Measurements from ENCODE around the gene ZNF169.
"Not testable (repeated sequence)": the region's sequence is repeated elsewhere in the genome, so short reads cannot be mapped to it uniquely, and the experiment has no call there.

ZNF169 gene

GRCh38 chr9:94315034-94315984 lies 56.2 kb downstream of the ZNF169 start:
- not testable (repeated sequence) for H3K36me3 Mint-ChIP-seq; H3K4me3 Mint-ChIP-seq; H3K9me3 Mint-ChIP-seq (ENCODE audit: low read depth)

GRCh38 chr9:94316236-94316635 lies 57.1 kb downstream of the ZNF169 start:
- H3K27ac Mint-ChIP-seq; H3K27me3 Mint-ChIP-seq; H3K9me3 Mint-ChIP-seq (ENCODE audit: low read depth); H3K4me1 Mint-ChIP-seq (ENCODE audit: low read depth); H3K36me3 Mint-ChIP-seq; H3K4me3 Mint-ChIP-seq: not testable (repeated sequence)

More at GRCh38 chr9:94315034-94315984, 56.2 kb downstream of the ZNF169 start:
- H3K4me1 Mint-ChIP-seq (ENCODE audit: low read depth); H3K27ac Mint-ChIP-seq; H3K27me3 Mint-ChIP-seq: not testable (repeated sequence)

GRCh38 chr9:94317949-94318657 lies 59.0 kb downstream of the ZNF169 start:
- not testable (repeated sequence) for H3K27ac Mint-ChIP-seq; H3K9me3 Mint-ChIP-seq (ENCODE audit: low read depth); H3K4me1 Mint-ChIP-seq (ENCODE audit: low read depth); H3K4me3 Mint-ChIP-seq; H3K36me3 Mint-ChIP-seq; H3K27me3 Mint-ChIP-seq

- not testable (repeated sequence) for H3K4me3 Mint-ChIP-seq; H3K9me3 Mint-ChIP-seq (ENCODE audit: low read depth); H3K4me1 Mint-ChIP-seq (ENCODE audit: low read depth); H3K27ac Mint-ChIP-seq; H3K36me3 Mint-ChIP-seq; H3K27me3 Mint-ChIP-seq
Observed at GRCh38 chr9:94322342-94322940, 63.3 kb downstream of the ZNF169 start.

GRCh38 chr9:94323153-94323798 lies 64.2 kb downstream of the ZNF169 start:
- not testable (repeated sequence) for H3K4me1 Mint-ChIP-seq (ENCODE audit: low read depth); H3K9me3 Mint-ChIP-seq (ENCODE audit: low read depth); H3K4me3 Mint-ChIP-seq; H3K27me3 Mint-ChIP-seq; H3K27ac Mint-ChIP-seq; H3K36me3 Mint-ChIP-seq

GRCh38 chr9:94325583-94325982 lies 66.5 kb downstream of the ZNF169 start:
- not testable (repeated sequence) for H3K4me1 Mint-ChIP-seq (ENCODE audit: low read depth); H3K27ac Mint-ChIP-seq; H3K4me3 Mint-ChIP-seq; H3K9me3 Mint-ChIP-seq (ENCODE audit: low read depth); H3K36me3 Mint-ChIP-seq; H3K27me3 Mint-ChIP-seq

- not testable (repeated sequence) for H3K27ac Mint-ChIP-seq; H3K27me3 Mint-ChIP-seq; H3K9me3 Mint-ChIP-seq (ENCODE audit: low read depth); H3K36me3 Mint-ChIP-seq; H3K4me3 Mint-ChIP-seq; H3K4me1 Mint-ChIP-seq (ENCODE audit: low read depth)
Observed at GRCh38 chr9:94328544-94328943, 69.4 kb downstream of the ZNF169 start, which contains the start of gene NUTM2F. NUTM2F (minus strand) TSS chr9:94328644; CDS start chr9:94328623, 21 bp downstream.

- not testable (repeated sequence) for H3K36me3 Mint-ChIP-seq; H3K27me3 Mint-ChIP-seq; H3K4me3 Mint-ChIP-seq; H3K4me1 Mint-ChIP-seq (ENCODE audit: low read depth); H3K27ac Mint-ChIP-seq; H3K9me3 Mint-ChIP-seq (ENCODE audit: low read depth)
Observed at GRCh38 chr9:94336445-94336844, 77.3 kb downstream of the ZNF169 start.

GRCh38 chr9:94338723-94339122 lies 79.6 kb downstream of the ZNF169 start:
- not testable (repeated sequence) for H3K27me3 Mint-ChIP-seq; H3K4me1 Mint-ChIP-seq (ENCODE audit: low read depth); H3K27ac Mint-ChIP-seq; H3K36me3 Mint-ChIP-seq; H3K4me3 Mint-ChIP-seq; H3K9me3 Mint-ChIP-seq (ENCODE audit: low read depth)

GRCh38 chr9:94339657-94340056 lies 80.6 kb downstream of the ZNF169 start:
- H3K27me3 Mint-ChIP-seq; H3K9me3 Mint-ChIP-seq (ENCODE audit: low read depth); H3K36me3 Mint-ChIP-seq; H3K27ac Mint-ChIP-seq; H3K4me3 Mint-ChIP-seq; H3K4me1 Mint-ChIP-seq (ENCODE audit: low read depth): not testable (repeated sequence)

GRCh38 chr9:94340750-94341149 lies 81.7 kb downstream of the ZNF169 start:
- not testable (repeated sequence) for H3K4me1 Mint-ChIP-seq (ENCODE audit: low read depth); H3K9me3 Mint-ChIP-seq (ENCODE audit: low read depth); H3K27ac Mint-ChIP-seq; H3K27me3 Mint-ChIP-seq; H3K36me3 Mint-ChIP-seq; H3K4me3 Mint-ChIP-seq

GRCh38 chr9:94341703-94342102 lies 82.6 kb downstream of the ZNF169 start:
- H3K27ac Mint-ChIP-seq; H3K36me3 Mint-ChIP-seq; H3K4me3 Mint-ChIP-seq; H3K27me3 Mint-ChIP-seq; H3K4me1 Mint-ChIP-seq (ENCODE audit: low read depth); H3K9me3 Mint-ChIP-seq (ENCODE audit: low read depth): not testable (repeated sequence)

GRCh38 chr9:94347451-94347850 lies 88.4 kb downstream of the ZNF169 start:
- H3K27ac Mint-ChIP-seq; H3K9me3 Mint-ChIP-seq (ENCODE audit: low read depth); H3K4me3 Mint-ChIP-seq; H3K4me1 Mint-ChIP-seq (ENCODE audit: low read depth); H3K27me3 Mint-ChIP-seq; H3K36me3 Mint-ChIP-seq: not testable (repeated sequence)

GRCh38 chr9:94348754-94349153 lies 89.7 kb downstream of the ZNF169 start:
- H3K9me3 Mint-ChIP-seq (ENCODE audit: low read depth); H3K4me1 Mint-ChIP-seq (ENCODE audit: low read depth); H3K36me3 Mint-ChIP-seq; H3K4me3 Mint-ChIP-seq; H3K27ac Mint-ChIP-seq; H3K27me3 Mint-ChIP-seq: not testable (repeated sequence)
